Measurements from ENCODE around the gene CERKL. TPM values are rescaled to one million over a fixed set of nuclear protein-coding genes. Genes with fewer than 3 reads are reported as not detected.

Gene CERKL
- total and polyA plus RNA-seq, 12 donors: 0.03 TPM; not detected in 11

- H3K4me3 ChIP-seq: no peak overlapping the region
- intact Hi-C loops (cut with DNase I): no loop called here
- DNase-seq: no peak
These were observed 71.2 kb downstream of the CERKL start for GRCh38 chr2:181585732-181586131.

GRCh38 chr2:181581534-181581933 is 75.4 kb downstream of the CERKL start:
- 66 to 86% (median 73%) methylated on average over 2 of the region's 2 CpGs for WGBS, 4 donors
- Histone ChIP-seq H3K4me3 (no peak overlapping the region), H3K4me1 (replicated peaks in 1 of 2) (no peaks in the 10 kb centered on the region), H3K9me3 (replicated peaks in 1 of 3) (no peaks in the 10 kb centered on the region), H3K27ac (no peak overlapping the region), H3K36me3 (replicated peaks in 1 of 2) (no peaks in the 10 kb centered on the region), H3K27me3 (peaks cover 9% of the 10 kb centered on the region)
- TF ChIP-seq CTCF (IDR thresholded peaks at IDR 0.05): no peak
- no peak for TF ChIP-seq POLR2A (IDR thresholded peaks at IDR 0.05)
- intact Hi-C loops (cut with DNase I): no loop called here
- no peak for DNase-seq

More at GRCh38 chr2:181585732-181586131, 71.2 kb downstream of the CERKL start:
- Histone ChIP-seq H3K27me3 (peaks cover 9% of the 10 kb centered on the region), H3K9me3 (replicated peaks in 1 of 3) (no peaks in the 10 kb centered on the region), H3K4me1 (replicated peaks in 1 of 2) (no peaks in the 10 kb centered on the region), H3K27ac (no peak overlapping the region), H3K36me3 (replicated peaks in 1 of 2) (no peaks in the 10 kb centered on the region)
- no peak for TF ChIP-seq CTCF (IDR thresholded peaks at IDR 0.05)
- TF ChIP-seq POLR2A (IDR thresholded peaks at IDR 0.05): no peak
- WGBS, 4 donors: 28 to 49% (median 44%) methylated on average over 3 of the region's 3 CpGs

GRCh38 chr2:181578829-181579228 is 78.1 kb downstream of the CERKL start:
- TF ChIP-seq POLR2A (IDR thresholded peaks at IDR 0.05) (no peak), CTCF (IDR thresholded peaks at IDR 0.05) (no peak)
- intact Hi-C loops (cut with DNase I): loop anchor here in 1 of 2 donors (10.0 kb wide), 1 partner anchor 136 kb away; no protein-coding TSS in a partner anchor

GRCh38 chr2:181576431-181576830 is 80.5 kb downstream of the CERKL start:
- WGBS, 4 donors: 61 to 69% (median 68%) methylated on average over 5 of the region's 5 CpGs
- no peak overlapping the region for H3K4me3 ChIP-seq
- no peaks in the 10 kb centered on the region for H3K36me3 ChIP-seq (replicated peaks in 1 of 2)
- intact Hi-C loops (cut with DNase I): loop anchor here in 1 of 2 donors (10.0 kb wide), 1 partner anchor 138 kb away; no protein-coding TSS in a partner anchor
- no peaks in the 10 kb centered on the region for H3K4me1 ChIP-seq (replicated peaks in 1 of 2)
- no peak for TF ChIP-seq POLR2A (IDR thresholded peaks at IDR 0.05)
- TF ChIP-seq CTCF (IDR thresholded peaks at IDR 0.05): no peak
- H3K9me3 ChIP-seq (replicated peaks in 1 of 3): no peaks in the 10 kb centered on the region
- DNase-seq: no peak
- H3K27ac ChIP-seq: no peak overlapping the region
- H3K27me3 ChIP-seq: no peaks in the 10 kb centered on the region

More at GRCh38 chr2:181578829-181579228, 78.1 kb downstream of the CERKL start:
- Histone ChIP-seq H3K27ac (no peak overlapping the region), H3K9me3 (replicated peaks in 1 of 3) (no peaks in the 10 kb centered on the region), H3K27me3 (no peaks in the 10 kb centered on the region), H3K4me1 (replicated peaks in 1 of 2) (no peaks in the 10 kb centered on the region), H3K36me3 (replicated peaks in 1 of 2) (no peaks in the 10 kb centered on the region), H3K4me3 (no peak overlapping the region)
- 49 to 62% (median 57%) methylated on average over 3 of the region's 3 CpGs for WGBS, 4 donors
- no peak for DNase-seq
